NOMO-1 treated with DMSO at 0.1 percent for 48 hours (cell line): ENCODE measurements around the gene BLMH.

Experiments
- DNase-seq: peaks from one replicate; lab custom pipeline; 2025; ENCODE audit not compliant: unreplicated experiment; lab: John Stamatoyannopoulos, UW

Gene BLMH

DNA sequence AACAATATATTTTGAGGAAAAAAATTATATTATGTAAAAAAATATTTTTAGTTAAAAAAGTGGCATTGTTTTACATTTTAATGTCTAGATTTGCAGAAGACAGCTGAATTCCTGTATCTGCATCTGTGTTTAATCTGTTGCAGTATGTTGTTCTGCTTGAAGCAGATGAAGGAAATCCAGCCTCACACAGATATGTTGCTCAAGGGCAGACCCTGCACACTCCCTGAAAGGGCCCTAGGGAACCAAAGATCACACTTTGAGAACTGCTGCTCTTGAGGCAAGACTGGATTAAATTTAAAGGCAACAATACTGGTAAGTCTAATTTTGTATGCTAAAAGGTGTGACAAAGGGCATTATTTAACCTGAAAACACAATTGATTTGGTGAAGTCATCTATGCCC lies 39.8 kb downstream of the BLMH start:
- DNase-seq, result no peak

DNA sequence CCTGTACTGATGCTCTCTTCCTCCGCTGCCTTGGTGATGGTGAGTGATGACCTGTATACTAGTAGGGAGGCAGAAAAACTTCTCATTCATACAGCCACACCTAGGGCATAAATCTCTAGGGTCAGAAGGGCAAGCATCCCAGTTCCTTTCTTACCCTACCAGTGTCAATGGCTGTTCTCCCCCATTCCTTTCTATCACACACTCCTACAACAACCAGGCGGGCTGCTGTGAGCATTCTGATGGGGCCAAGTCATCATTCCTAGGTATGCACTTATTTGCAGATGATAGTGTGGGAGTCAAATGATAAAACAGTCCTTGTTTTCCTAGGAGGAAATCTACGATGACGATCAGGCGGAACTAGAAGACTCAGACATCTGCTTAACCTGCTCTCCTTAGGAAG lies 42.3 kb downstream of the BLMH start:
- DNase-seq, result no peak

DNA sequence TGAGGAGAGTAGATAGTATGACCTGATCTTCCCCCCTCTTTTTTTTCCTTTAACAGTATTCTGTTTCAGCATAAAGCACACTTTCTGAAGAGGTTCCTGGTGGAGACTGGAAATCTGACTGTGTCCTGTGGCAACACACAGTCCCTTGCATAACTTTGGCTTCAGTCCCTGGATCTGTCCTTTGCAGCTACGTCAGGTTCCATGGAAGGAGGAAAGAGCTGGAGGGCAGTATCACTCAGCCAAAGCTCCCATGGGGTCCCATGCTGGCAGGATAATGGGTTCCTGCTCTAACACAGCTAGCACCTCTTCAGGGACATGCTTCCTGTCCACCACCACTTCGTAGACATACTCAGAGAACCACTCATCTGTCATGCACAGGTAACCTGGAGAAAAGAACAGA lies 43.0 kb downstream of the BLMH start:
- no peak for DNase-seq

DNA sequence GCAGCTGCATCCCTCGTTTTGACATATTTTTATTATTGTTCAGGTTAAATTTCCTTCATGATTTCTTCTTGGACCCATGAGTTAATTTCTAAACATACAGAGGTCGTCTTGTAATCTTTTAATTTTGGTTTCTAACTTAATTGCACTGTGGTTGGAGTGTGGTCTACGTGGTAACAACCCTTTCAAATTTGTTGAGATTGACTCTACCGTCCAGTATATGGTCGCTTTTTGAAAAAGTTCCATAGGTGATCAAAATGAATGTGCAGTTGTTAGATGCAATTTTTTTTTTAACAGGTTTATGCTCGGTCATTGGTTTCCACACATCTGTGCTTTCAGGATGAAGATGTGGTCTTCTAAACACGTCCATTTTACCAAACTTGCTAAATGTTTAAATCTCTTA lies 45.3 kb downstream of the BLMH start:
- no peak for DNase-seq

DNA sequence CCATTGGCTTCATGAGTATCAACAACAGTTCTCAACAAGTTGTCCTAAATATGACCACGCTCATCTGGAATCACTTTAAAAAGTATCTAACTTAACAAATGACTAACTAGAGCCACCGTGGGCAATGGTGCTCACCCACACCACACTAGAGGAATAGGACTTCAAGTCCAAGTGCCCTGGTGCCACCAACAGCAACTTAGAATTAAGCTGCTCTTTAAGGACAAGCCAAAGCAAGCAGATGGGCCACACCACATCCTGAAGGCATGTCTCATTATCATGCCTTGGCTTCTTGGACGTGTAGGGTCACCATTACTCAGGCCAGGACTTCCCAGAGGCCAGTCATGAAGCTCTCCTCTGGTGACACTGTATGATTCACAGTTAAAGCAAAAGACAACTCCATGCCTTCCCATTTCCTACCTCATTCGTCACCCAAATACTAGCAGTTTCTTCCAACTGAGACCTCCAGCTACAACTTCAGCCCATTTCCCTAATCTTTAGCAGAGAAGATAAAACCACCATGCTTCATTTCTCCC lies 46.8 kb downstream of the BLMH start:
- DNase-seq, result no peak

DNA sequence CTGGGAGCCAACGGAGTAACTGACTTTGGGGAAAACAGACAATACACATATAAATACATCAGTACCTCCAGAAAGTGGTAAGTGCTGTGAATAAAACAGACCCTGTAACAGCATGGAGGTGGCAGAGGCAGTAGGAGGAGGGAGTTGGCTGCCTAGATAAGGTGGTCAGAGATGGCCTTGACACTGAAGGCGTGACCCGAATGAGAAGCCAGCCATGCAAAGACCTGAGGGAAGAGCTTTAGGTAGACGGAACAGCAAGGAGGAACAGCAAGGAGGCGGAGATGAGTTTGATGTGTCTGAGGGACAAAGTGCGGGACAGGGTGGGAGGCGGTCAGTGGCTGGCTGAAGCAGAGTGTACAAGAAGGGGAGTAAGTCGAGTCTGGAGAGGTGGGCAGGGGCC lies 48.2 kb downstream of the BLMH start:
- no peak for DNase-seq

DNA sequence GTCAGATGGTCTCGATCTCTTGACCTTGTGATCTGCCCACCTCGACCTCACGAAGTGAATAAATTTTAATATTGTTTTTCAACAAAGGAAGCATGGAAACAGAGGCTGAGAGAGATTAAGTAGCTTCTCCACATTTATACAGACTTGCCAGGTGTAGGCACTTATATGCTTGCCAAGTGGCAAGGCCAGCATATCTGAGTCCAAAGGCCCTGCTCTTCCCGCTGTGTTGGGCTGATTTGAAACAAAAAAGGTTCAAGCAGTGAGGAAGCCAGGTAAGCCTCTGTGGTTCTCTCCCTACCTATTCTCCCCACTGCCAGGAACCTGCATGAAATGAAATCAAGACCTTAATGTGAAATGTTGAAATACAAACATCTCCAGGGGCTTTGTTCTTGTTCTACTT lies 48.7 kb downstream of the BLMH start:
- DNase-seq, result no peak

DNA sequence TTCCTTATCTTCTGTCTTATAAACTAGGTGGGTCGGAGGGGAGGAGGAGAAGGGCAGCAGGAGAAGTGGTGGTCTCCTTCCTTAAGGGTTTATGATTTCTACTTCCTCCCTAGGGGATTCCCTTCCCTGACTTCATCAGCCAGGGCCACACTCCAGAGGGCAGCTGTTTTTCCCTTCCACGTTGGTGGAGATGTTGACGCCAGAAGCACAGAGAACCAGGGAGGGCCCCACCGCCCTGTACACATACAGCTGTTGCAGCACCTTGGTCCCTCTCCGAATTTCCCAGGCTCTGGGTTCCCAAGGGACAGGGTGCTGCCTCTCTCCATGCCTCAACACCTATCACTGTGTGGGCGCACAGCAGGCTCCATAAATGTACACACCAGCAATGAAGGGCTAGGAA lies 50.7 kb downstream of the BLMH start:
- DNase-seq, result no peak

DNA sequence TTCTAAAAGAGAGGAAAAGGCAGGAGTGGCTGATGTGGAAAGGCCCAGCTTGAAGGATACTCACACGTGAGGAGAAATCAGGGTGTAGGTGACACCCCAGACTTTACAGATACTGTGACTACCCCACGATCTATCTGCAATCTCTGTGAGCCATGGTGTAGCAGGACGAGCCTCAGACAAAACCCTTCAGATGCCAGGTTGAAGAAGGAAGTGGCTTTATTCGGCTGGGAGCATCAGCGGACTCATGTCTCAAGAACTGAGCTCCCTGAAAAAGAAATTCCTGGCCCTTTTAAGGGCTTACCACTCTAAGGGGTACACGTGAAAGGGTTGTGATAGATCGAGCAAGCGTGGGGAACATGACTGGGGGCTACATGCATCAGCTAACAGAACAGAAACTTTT lies 51.6 kb downstream of the BLMH start:
- DNase-seq, result no peak

DNA sequence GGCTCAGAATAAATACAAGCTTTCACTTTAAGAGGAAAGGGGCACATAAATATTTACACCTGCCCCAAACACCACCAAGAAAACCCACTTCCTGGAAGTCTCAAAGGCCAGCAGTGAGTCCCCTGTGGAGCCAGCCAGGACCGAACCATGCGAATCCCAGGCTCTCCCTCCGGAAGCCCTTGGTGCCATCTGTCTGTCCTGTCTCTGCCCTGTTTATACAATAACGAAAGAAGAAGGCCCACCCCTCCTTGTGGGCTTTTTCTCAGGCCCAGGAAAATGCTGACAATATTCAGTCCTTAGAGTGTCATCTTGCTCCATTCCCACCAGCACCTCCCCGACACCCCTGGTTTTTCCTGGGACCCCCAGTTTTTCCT lies 52.7 kb downstream of the BLMH start:
- no peak for DNase-seq

DNA sequence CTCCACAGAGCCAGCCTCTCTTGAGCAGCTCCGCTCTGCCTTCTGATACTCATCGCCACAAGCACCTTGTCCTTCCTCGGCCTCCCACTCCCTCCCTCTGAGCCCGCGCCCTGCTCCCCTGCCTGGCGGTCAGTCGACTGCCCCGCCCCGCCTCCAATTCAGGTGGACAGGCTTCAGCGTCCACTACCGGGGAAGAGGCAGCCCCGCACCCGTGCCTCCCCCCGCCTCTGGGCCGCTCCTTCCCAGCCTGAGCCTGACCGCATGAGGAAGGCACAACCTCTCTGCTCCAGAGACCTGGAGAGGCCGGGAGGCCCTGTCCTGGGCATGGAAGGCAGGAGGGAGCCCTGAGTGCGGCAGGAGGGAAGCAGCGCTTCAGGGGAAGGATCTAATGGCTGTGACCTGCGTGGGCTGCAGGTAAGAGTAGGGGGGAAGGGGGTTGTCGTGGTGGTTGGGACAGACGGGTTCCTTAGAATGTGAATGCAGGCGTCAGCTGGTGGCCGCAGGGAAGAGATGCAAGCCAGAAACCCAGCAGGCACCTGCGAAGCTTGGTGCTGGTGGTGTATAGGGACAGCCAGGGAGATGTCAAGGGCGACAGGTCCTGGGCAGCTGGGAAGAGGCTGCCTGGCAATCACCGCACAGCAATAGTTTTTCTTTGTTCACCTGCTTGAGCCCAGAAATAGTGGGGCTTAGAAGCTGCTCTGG lies 53.2 kb downstream of the BLMH start:
- no peak for DNase-seq

DNA sequence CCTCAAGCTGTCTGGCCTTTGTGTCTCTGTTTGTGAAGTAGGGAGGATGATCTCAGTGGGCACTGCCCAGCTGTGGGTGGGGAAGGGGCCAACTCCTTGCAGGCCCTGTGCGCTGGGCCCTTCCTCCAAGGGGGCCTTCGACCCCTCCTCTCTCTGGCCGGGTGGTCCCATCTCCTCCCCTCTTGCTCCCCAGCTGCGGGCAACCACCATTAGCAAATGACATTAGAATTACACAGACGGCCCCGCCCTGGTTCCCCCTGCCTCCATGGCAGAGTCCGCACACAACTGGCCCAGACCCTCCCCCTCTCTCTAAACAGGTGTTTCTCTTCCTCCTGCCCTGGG lies 53.8 kb downstream of the BLMH start:
- no peak for DNase-seq

DNA sequence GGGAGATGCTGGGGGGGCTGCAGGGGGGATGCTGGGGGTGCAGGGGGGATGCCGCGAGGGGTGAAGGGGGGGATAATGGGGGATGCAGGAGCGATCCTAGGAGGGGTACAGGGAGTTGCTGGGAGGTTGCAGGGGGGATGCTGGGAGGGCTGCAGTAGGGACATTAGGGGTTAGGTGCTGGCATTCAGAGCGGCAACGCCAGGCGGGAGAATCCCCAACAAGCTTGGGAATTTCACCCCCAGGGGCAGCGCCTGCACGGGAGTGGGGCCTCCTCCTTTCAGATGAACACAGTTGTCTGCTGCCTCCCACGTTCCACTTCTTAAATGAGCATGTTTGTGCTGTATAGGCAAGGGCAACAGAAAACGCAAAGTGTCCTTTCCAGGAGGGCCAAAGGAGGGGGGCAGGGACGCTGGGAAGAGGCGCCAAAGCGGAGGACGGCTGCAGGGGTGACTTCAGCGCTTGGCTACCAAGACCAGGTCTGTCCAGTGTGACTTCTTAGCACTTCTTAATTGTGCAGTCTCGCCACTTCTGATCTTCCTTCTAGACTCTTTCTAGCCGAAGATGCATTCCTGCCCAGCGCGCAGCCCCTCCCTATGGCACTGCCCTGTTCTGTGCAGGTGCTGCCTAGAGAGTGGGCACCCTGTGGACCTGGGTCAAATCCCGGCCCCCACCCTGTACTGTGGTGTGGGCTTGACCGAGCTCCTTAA lies 54.3 kb downstream of the BLMH start:
- DNase-seq, result no peak

DNA sequence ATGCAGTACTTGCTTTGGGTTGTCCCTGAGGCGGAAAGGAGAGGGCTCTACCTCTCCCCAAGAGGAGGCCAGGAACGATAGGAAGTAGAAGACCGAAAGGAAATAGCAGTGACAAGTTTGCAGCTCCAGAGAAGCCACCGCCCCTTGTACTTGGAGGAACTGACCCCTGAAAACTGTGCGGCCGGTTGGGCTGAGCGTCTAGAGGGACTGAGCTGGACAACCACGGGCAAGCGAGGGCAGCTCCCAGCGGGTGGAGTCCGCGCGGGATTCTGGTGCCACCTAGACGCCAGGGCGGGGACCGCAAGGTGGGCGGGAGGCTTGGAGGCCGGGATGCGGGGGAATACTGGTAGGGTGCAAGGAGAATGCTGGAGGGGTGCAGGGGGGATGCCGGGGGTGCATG lies 55.0 kb downstream of the BLMH start:
- peak; percentile 20 for DNase-seq

DNA sequence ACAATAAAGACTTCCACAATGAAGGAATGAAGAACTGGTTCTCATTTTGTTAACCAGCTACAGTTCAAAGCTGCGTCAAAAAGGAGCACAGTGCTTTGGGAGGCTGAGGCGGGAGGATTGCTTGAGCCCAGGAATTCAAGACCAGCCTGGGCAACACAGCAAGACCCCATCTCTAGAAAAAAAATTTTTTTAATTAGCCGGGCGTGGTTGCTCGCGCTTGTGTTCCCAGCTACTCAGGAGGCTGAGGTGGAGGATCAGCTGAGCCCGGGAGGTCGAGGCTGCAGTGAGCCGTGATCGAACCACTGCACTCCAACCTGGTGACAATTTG lies 55.5 kb downstream of the BLMH start:
- DNase-seq, result no peak

DNA sequence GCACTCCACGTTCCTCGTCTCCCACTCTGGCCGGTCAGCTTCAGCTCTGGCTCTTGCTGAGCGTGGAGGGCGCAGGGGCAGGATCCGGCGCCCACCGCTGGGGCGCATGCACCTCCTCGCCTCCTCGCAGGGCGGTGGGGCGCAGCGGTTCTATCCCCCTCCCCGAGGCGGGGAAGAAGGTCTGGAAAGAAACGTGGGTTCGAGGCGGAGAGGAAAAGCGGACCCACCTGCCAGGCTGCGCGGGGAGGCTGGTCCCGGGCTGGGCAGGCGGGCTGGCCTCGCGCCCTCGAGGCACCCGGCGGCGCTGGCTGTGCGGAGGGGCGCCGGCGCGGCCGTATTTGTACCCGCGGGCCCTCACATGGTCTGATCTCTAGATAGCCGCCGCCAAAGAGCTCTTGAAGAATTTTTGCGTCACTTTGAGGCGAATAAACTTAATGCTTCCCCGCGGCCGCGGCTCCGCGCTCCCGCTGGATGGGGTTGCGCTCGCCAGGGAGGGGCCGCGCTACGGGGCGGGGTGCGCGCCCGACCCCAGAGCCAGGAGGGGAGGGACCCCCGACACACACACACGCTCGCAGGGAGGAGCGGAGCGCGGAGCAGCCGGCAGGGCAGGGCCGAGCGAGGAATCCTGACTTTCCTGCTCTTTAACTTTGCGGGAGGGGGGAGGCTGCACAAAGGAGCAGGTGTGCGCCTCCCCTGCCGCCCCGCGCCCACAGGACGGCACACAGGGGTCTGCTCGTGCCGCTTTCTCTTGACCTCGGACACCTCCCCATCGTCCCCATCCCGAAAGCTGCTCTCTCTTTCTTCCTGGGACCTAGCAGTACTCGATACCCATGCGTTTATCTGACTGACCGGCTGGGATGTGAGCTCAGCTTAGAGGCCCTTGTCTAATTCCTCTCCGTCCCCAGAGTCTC lies 56.1 kb downstream of the BLMH start, which contains the start of gene SLC6A4:
SLC6A4 (minus strand) TSS at position 312 of the 911 bp plus-strand sequence. CDS start 13,739 bp downstream, outside the sequence.
- no peak for DNase-seq

DNA sequence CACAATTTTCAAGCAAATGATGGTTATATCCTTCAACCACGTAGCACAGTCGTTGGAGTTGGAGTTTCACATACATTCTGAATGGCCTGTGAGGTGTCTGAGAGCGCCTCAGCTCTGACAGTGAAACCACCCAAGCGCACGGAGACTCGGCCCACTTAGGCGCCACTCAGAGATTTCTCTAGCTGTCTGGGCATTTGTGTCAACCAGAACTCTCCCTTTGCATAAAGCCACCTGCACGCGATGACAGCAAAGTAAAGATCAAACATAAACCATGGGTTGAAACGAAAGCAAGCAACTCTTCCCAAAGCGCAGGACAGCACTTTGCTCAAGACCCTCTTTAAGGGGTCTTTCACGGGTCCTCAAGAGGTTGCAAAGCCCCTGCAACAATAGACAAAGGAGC lies 56.8 kb downstream of the BLMH start:
- DNase-seq, result no peak

DNA sequence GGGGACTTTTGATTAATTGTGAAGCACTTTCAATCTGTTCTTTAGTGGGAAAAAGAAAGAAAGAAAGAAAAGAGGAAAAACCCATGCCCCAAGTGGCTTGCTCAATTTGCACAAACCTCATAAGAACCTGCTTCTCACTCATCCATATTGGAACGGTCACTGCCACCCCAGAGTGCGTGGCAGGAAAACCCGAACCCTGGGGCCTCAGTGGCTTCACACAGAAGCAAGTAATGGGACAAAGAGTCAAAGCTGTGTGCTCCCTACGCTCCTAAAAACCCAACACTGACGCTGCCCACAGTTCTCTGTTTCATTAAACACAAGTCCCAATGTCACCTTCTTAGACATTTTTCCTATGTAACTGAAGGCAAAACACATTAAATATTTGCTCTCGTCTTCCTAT lies 57.4 kb downstream of the BLMH start:
- DNase-seq, result no peak

DNA sequence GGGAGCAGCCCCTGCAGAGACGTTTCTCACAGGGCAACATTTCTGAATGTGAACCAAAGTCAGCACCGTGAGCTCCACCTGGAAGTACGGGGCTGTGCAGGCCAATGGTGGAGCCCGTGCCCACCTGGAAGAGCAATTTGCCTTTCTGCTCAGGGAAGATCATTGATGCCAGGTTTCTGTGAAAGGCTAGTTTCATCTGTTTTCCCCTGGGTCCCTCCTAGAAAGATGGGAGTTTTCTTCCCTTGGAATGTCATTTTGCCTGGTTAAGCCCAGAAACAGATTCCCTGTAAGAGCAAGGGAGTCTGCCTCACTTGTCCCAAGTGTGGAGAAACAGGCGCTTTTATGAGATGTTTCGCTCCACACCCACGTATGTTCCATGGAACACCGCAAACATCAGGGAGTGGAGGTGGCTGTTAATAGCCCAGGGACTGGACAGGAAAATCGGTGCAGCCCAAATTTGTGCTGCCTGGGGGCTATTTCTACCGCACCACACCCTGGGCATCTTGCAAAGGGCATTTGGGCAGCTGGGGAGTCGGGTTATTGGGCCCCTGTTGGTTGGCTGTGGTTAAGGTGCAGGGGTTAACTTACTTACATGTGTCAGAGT lies 58.8 kb downstream of the BLMH start:
- no peak for DNase-seq

DNA sequence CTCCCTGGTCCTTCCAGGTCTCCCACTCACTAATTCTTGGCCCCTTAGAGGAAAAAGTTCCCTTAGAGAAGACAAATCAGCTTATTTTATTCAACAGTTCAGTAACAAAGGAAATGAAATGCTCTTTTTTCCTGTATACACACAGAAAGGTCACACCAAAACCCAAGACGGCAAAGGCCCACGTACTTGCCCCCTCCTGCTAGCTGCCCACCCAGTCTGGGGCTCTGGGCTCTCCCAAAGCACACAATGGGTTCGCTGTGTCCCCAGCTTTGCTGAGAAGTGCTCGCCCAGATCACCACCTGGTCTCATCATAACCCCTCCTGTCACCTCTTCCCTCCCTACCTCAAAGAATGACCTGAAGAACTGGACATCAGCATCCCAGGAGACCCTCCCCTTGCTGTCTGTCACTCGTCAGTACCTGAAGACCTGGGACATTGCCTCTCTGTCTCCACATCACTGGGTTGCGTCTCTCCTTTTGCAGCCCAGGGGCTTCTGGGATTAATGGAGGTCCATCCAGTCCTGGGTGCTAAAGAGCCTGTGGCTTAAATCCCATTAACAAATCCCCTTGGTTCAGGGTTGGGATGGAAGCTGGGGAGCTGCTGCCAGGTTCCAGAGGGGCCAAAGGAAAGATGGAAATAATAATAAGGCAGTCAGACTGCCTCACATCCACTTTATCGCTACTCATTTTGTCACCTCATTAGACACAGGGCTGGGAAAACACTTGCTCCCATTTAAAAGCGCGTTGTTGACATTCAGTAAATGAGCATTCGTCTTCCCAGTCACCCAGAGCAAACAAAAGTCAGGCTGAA lies 59.5 kb downstream of the BLMH start:
- DNase-seq, result no peak
